GM12865 (cell line): ENCODE measurements around the gene ATG5.

Source experiments
- DNase-seq: peaks from one replicate; pipeline ENCODE4 v3.0.0; 2010; ENCODE audit warnings: low read depth
- H3K4me3 ChIP-seq: 2 replicates; pipeline ENCODE4 v1.5.1; 2011; ENCODE audit warnings: mild to moderate bottlenecking, low read depth, low read length, control low read depth
- CTCF ChIP-seq: IDR thresholded peaks from 2 replicates; pipeline ENCODE4 v1.5.1; 2011; ENCODE audit warnings: low read length, control low read depth, low read depth, inconsistent platforms; ENCODE audit not compliant: insufficient read depth; ENCODE audit errors: missing control alignments

Gene ATG5

GRCh38 chr6:106212576-106212975 is 113.0 kb downstream of the ATG5 start:
- no peak for TF ChIP-seq CTCF
- DNase-seq, result no peak
- no peak overlapping the region for H3K4me3 ChIP-seq

- DNase-seq, result peak; percentile 61
- no peak for TF ChIP-seq CTCF
- no peak overlapping the region for H3K4me3 ChIP-seq
These were observed 118.7 kb downstream of the ATG5 start for GRCh38 chr6:106206905-106207304.

GRCh38 chr6:106204961-106205360 is 120.6 kb downstream of the ATG5 start:
- DNase-seq, result peak; percentile 21
- no peak overlapping the region for H3K4me3 ChIP-seq
- TF ChIP-seq CTCF, result no peak

- no peak overlapping the region for H3K4me3 ChIP-seq
- DNase-seq, result no peak
- no peak for TF ChIP-seq CTCF
These were observed 125.6 kb downstream of the ATG5 start for GRCh38 chr6:106199998-106200397.

GRCh38 chr6:106199331-106199730 is 126.2 kb downstream of the ATG5 start:
- no peak for TF ChIP-seq CTCF
- no peak for DNase-seq
- H3K4me3 ChIP-seq, result no peak overlapping the region

GRCh38 chr6:106197441-106197840 is 128.1 kb downstream of the ATG5 start:
- H3K4me3 ChIP-seq, result no peak overlapping the region
- TF ChIP-seq CTCF, result no peak
- DNase-seq, result no peak
